ENCODE results near the gene CD300LG.

- TF ChIP-seq, protein P1, sequence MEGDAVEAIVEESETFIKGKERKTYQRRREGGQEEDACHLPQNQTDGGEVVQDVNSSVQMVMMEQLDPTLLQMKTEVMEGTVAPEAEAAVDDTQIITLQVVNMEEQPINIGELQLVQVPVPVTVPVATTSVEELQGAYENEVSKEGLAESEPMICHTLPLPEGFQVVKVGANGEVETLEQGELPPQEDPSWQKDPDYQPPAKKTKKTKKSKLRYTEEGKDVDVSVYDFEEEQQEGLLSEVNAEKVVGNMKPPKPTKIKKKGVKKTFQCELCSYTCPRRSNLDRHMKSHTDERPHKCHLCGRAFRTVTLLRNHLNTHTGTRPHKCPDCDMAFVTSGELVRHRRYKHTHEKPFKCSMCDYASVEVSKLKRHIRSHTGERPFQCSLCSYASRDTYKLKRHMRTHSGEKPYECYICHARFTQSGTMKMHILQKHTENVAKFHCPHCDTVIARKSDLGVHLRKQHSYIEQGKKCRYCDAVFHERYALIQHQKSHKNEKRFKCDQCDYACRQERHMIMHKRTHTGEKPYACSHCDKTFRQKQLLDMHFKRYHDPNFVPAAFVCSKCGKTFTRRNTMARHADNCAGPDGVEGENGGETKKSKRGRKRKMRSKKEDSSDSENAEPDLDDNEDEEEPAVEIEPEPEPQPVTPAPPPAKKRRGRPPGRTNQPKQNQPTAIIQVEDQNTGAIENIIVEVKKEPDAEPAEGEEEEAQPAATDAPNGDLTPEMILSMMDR (IDR thresholded peaks at IDR 0.05): no peak
- no peak for TF ChIP-seq POLR2A (IDR thresholded peaks at IDR 0.05)
These were observed 6.2 kb upstream of the CD300LG start for GRCh38 chr17:43840814-43841213.

All from ovary (tissue), 3 donors.